ENCODE data around the gene P4HTM.

DNA sequence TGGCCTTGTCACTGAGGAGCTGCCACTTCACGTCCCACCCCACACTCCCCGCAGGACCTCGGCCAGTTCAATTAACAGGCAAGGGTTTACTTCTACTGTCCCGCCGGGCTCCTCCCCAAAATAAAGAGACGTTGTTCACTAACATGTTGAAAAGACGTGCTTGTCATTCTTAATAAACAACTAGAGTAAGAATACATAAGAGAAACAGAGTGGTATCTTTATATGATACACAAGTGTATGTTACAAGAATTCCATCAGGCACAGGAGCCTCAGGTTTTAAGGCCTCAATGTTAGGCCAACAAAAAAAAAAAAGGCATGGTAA lies 39.5 kb downstream of the P4HTM start:
- TF ChIP-seq, protein P1, sequence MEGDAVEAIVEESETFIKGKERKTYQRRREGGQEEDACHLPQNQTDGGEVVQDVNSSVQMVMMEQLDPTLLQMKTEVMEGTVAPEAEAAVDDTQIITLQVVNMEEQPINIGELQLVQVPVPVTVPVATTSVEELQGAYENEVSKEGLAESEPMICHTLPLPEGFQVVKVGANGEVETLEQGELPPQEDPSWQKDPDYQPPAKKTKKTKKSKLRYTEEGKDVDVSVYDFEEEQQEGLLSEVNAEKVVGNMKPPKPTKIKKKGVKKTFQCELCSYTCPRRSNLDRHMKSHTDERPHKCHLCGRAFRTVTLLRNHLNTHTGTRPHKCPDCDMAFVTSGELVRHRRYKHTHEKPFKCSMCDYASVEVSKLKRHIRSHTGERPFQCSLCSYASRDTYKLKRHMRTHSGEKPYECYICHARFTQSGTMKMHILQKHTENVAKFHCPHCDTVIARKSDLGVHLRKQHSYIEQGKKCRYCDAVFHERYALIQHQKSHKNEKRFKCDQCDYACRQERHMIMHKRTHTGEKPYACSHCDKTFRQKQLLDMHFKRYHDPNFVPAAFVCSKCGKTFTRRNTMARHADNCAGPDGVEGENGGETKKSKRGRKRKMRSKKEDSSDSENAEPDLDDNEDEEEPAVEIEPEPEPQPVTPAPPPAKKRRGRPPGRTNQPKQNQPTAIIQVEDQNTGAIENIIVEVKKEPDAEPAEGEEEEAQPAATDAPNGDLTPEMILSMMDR (IDR thresholded peaks at IDR 0.05): no peak
- no peak for TF ChIP-seq POLR2A (IDR thresholded peaks at IDR 0.05)
